CD4-positive, alpha-beta T cell treated with Interferon gamma for 1 hour (primary cell): ENCODE results near the gene CHAF1A.

Experiments
- DNase-seq: peaks from one replicate; pipeline ENCODE4 v3.0.0-alpha.2; 2020

The CHAF1A gene

GRCh38 chr19:4402171-4403004 is at the start of gene CHAF1A:
Gene CHAF1A (plus strand): TSS chr19:4402640. CDS start chr19:4402763, 123 bp downstream.
- DNase-seq: peak; percentile 100

- peak; percentile 48 for DNase-seq
Measured at GRCh38 chr19:4352701-4353121, 49.7 kb upstream of the CHAF1A start.

GRCh38 chr19:4354282-4354681 is 48.2 kb upstream of the CHAF1A start:
- no peak for DNase-seq

GRCh38 chr19:4354897-4355296 is 47.5 kb upstream of the CHAF1A start:
- DNase-seq: no peak

- no peak for DNase-seq
Measured at GRCh38 chr19:4357095-4357797, 45.2 kb upstream of the CHAF1A start.

- no peak for DNase-seq
Measured at GRCh38 chr19:4357921-4358326, 44.5 kb upstream of the CHAF1A start.

GRCh38 chr19:4358709-4359626 is 43.5 kb upstream of the CHAF1A start:
- no peak for DNase-seq

- DNase-seq: no peak
Measured at GRCh38 chr19:4359627-4360000, 42.8 kb upstream of the CHAF1A start.

GRCh38 chr19:4360081-4360569 is 42.3 kb upstream of the CHAF1A start:
- no peak for DNase-seq

- DNase-seq: no peak
Measured at GRCh38 chr19:4360641-4361151, 41.7 kb upstream of the CHAF1A start.

- DNase-seq: no peak
Measured at GRCh38 chr19:4361152-4362046, 41.0 kb upstream of the CHAF1A start.

GRCh38 chr19:4362101-4362828 is 40.2 kb upstream of the CHAF1A start:
- no peak for DNase-seq

- no peak for DNase-seq
Measured at GRCh38 chr19:4362831-4363545, 39.5 kb upstream of the CHAF1A start.

- no peak for DNase-seq
Measured at GRCh38 chr19:4363571-4364304, 38.7 kb upstream of the CHAF1A start.

GRCh38 chr19:4365341-4365740 is 37.1 kb upstream of the CHAF1A start:
- DNase-seq: no peak

GRCh38 chr19:4365791-4366665 is 36.4 kb upstream of the CHAF1A start:
- no peak for DNase-seq

GRCh38 chr19:4366666-4367335 is 35.6 kb upstream of the CHAF1A start:
- DNase-seq: no peak

- no peak for DNase-seq
Measured at GRCh38 chr19:4367336-4367723, 35.1 kb upstream of the CHAF1A start.
